GM06990 (cell line): ENCODE data around the gene PTPRM.

Experiments used
- DNase-seq: peaks from one replicate; pipeline ENCODE4 v3.0.0-alpha.2; 2011; ENCODE audit not compliant: insufficient read length; ENCODE audit errors: extremely low read depth
- H3K27me3 ChIP-seq: replicated peaks from 2 replicates; pipeline ENCODE4 v1.6.0; 2011; ENCODE audit warnings: low read length; ENCODE audit not compliant: control insufficient read depth, insufficient read depth
- H3K36me3 ChIP-seq: 2 replicates; pipeline ENCODE4 v1.5.1; 2011; ENCODE audit warnings: low read length; ENCODE audit not compliant: control insufficient read depth, insufficient read depth
- H3K4me3 ChIP-seq: replicated peaks from 2 replicates; pipeline ENCODE4 v1.5.1; 2011; ENCODE audit warnings: low read depth, mild to moderate bottlenecking, control low read depth, low read length
- CTCF ChIP-seq: IDR thresholded peaks from 2 replicates; pipeline ENCODE4 v1.5.1; 2011; ENCODE audit warnings: low read length, control low read depth, mild to moderate bottlenecking, inconsistent platforms; ENCODE audit not compliant: insufficient read depth, poor library complexity, severe bottlenecking

PTPRM gene

GRCh38 chr18:7926526-7926925 lies 359.4 kb downstream of the PTPRM start:
- TF ChIP-seq CTCF = peak; percentile 14
- DNase-seq = no peak
- H3K27me3 ChIP-seq = no peaks in the 10 kb centered on the region
- H3K36me3 ChIP-seq = no peaks in the 10 kb centered on the region
- no peak overlapping the region for H3K4me3 ChIP-seq

GRCh38 chr18:7927119-7927518 lies 360.0 kb downstream of the PTPRM start:
- no peak for TF ChIP-seq CTCF
- no peak for DNase-seq
- no peak overlapping the region for H3K4me3 ChIP-seq
- H3K36me3 ChIP-seq = no peaks in the 10 kb centered on the region
- H3K27me3 ChIP-seq = no peaks in the 10 kb centered on the region

- H3K36me3 ChIP-seq = no peaks in the 10 kb centered on the region
- H3K4me3 ChIP-seq = no peak overlapping the region
- no peak for DNase-seq
- TF ChIP-seq CTCF = no peak
- H3K27me3 ChIP-seq = no peaks in the 10 kb centered on the region
These were observed 364.6 kb downstream of the PTPRM start for GRCh38 chr18:7931763-7932162.

- no peak for TF ChIP-seq CTCF
- no peaks in the 10 kb centered on the region for H3K36me3 ChIP-seq
- H3K27me3 ChIP-seq = no peaks in the 10 kb centered on the region
- H3K4me3 ChIP-seq = no peak overlapping the region
- DNase-seq = no peak
These were observed 370.2 kb downstream of the PTPRM start for GRCh38 chr18:7937268-7937667.

GRCh38 chr18:7939521-7939920 lies 372.4 kb downstream of the PTPRM start:
- H3K4me3 ChIP-seq = no peak overlapping the region
- no peaks in the 10 kb centered on the region for H3K36me3 ChIP-seq
- no peak for TF ChIP-seq CTCF
- no peak for DNase-seq
- H3K27me3 ChIP-seq = no peaks in the 10 kb centered on the region

- no peak for TF ChIP-seq CTCF
- no peaks in the 10 kb centered on the region for H3K36me3 ChIP-seq
- no peak for DNase-seq
- no peaks in the 10 kb centered on the region for H3K27me3 ChIP-seq
- H3K4me3 ChIP-seq = no peak overlapping the region
These were observed 373.3 kb downstream of the PTPRM start for GRCh38 chr18:7940379-7940778.
